ENCODE results near the gene BEND6.
"Not testable (repeated sequence)": the region's sequence is repeated elsewhere in the genome, so short reads cannot be mapped to it uniquely, and the experiment has no call there.

Gene BEND6

DNA sequence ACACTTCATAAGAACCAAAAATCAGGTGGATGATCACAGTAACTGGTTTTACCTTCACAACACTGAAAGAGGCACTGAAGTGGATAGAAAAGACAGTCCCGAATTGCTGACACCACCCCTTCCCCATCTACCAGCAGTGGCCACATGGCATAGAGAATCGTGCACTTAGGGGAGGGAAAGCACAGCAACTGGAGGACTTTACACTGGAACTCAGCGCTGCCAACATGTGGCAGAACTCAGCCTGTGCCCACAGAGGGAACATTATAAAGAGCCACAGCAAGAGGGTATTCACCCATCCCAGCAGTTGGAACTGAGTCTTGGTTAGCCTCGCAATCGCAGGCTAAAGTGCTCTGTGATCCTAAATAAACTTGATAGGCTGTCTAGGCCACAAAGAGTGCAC is 85.1 kb downstream of the BEND6 start:
- no peak for DNase-seq

DNA sequence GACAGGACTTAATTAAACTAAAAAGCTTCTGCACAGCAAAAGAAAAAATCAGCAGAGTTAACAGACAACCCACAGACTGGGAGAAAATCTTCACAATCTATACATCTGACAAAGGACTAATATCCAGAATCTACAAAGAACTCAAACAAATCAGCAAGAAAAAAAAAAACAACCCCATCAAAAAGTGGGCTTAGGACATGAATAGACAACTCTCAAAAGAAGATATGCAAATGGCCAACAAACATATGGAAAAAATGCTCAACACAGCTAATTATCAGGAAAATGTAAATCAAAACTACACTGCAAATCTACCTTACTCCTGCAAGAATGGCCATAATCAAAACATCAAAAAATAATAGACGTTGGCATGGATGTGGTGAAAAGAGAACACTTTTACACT is 89.2 kb downstream of the BEND6 start:
- DNase-seq = not testable (repeated sequence)

DNA sequence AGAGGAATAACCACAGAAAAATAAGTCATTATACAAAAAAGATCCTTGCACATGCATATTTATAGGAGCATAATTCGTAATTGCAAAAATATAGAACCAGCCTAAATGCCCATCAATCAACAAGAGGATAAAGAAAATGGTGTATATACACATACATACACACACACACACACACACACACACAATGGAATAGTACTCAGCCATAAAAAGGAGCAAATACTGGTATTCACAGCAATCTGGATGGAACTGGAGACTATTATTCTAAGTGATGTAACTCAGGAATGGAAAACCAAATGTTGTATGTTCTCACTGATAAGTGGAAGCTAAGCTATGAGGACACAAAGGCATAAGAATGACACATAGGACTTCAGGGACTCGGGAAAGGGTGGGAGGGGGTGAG is 89.7 kb downstream of the BEND6 start:
- DNase-seq = no peak

DNA sequence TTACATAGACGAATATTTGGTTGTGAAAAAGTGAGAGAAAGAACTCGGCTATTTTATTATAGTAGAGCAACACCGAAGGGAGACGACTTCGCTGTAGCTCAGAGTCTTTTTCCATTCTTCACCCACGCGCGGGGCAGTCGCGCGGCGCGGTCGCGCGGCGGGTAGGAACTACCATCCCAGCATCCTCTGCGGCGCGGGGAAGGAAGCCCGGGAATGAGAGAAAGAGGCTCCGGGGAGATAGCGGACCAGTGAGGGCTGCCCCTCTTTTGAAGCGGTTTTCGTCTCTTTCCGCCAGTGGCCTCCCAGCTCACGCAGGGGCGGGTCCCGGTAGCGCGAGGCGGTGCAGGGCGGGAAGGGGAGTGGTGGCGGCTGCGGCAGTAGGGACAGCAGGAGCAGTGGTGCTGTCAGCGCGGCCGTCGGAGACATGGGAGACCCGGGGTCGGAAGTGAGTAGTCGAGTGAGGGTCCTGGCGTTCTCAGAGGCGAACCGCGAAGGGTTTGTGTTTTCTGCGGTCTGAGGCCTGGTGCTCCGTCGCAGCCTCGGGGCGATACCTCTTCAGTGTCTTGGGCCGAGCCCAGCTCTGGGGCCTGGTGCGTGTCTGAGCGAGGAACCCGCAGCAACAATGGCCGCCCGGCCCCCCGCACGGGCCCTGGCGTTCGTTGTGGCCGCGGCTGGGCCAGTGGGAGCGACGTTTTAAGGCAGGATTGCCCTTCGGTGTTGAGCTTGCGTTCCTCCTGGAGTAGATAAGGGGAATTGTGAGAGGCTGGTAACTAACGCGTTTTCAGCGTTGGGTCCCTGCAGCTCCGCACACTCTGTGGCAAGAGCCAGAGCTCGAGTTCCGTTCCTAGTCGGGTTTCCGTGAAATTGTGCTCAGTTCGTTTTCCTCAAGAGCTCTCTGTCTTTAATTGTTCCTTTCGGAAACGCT is 91.7 kb downstream of the BEND6 start, which contains the start of gene KIAA1586:
TSS of gene KIAA1586 (plus strand) at position 362 of the 925 bp plus-strand sequence. CDS start at position 425, 63 bp downstream.
- peak; percentile 95 for DNase-seq

- not testable (repeated sequence) for DNase-seq
Measured at GRCh38 chr6:57047257-57047585, 92.3 kb downstream of the BEND6 start.

DNA sequence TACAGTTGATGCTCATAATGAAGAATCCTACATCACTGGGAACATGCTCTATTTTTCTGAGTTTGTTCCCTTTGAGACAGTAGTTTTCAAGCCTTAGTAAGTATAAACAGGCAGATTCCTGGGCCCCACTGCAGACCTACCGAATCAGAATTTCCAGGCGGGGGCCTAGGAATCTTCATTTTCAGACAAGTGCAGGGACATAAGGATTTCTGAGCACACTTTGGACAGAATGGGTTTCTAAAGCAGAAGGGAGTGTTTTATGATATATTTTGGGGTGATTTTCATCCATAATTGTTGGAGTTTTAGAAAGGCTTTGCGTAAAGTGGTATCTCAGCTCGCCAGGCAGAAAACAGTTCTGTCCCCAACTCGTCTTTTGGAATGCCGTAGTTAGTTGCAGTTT is 93.0 kb downstream of the BEND6 start:
- DNase-seq = peak; percentile 4

DNA sequence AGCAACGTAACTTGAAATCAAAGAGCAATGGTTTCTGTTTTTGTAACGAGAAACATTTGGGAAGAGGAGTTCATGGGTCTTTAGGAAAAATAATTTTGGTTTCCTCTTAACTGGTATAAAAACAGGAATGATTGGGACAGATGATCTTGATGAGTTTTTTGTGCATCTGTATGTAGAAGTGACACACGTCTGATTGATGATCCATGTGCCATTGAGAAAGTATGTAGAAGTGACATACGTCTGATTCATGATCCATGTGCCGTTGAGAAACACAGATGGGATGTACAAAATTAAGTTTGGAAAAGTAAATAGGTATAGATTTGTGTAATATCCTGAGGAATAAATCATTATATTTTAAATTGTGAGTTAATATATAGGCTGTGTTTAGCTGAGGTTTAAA is 93.7 kb downstream of the BEND6 start:
- DNase-seq = no peak

GRCh38 chr6:57063847-57064246 is 108.9 kb downstream of the BEND6 start:
- DNase-seq = no peak

DNA sequence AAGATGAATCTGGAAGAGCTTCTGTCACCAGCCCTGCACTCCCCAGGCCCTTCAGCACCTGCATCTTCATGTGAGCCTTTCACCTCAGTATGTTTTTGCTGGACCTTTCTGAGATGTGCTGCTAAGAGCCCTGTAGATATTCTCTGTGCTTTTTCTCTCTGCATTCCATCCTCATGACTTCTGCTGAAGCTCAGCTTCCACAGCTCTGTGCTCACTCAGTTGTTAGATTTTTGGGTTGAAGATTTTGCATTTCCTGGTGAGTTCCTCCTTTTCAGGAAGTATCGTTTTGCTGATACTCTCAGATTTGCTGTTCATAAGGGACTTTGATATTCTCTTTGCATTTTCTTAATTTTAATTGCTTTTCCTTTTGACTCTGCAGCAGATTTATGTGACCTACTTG is 109.9 kb downstream of the BEND6 start:
- DNase-seq = no peak

DNA sequence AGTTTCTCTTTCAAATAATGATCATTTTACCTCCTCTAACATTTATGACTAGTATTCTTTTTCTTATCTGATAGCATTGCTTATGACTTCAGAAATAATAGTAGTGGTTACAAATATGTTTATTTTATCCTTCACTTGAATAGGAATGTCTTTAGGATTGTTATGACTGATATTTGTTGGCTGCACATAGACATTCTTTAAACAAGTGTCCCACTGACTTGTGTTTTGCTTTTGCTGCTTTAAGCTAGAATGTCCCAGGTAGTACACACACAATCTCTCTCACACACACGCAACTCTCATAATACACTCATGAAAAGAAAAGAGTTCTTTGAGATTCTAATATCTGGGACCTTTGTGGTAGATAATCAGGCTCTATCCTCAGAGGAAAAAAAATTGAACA is 113.2 kb downstream of the BEND6 start:
- no peak for DNase-seq

- DNase-seq = no peak
Measured at GRCh38 chr6:57069228-57069627, 114.3 kb downstream of the BEND6 start.

- no peak for DNase-seq
Measured at GRCh38 chr6:57069920-57070331, 115.0 kb downstream of the BEND6 start.

GRCh38 chr6:57072108-57072507 is 117.2 kb downstream of the BEND6 start:
- DNase-seq = no peak

DNA sequence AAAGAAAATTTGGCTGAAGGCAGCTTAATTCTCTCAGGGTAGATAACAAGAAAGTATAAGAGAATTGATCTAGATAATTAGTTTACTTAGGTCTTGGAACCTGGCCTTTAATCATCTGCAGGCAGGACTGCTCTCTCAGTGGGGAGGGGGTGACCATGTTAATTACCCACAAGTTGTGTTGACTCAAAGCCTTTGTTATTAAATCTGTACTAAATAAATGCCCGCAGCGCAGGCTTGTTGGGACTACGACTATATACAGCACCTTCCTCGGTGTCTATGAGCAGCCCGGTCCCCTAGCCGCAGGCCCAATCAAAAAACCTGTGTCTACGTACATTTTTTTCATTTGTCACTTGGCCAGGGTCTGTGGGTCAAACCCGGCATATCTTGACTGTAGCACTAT is 119.5 kb downstream of the BEND6 start:
- DNase-seq = no peak

DNA sequence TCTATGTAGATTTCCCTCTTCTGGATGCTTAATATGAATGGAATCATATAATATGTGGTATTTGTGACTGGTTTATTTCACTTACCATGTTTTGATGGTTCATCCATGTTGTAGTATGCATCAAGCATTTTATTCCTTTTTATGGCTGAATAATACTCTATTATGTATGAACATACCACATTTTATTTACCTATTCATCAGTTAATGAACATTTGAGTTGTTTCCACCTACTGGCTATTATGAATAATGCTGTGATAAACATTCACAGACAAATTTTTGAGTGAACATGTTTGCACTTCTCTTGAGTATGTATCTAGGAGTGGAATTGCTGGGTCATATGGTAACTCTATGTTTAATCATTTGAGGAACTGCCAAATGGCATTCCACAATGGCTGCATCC is 120.2 kb downstream of the BEND6 start:
- DNase-seq = no peak
